Esophagus muscularis mucosa (tissue), 4 donors: ENCODE data around the gene RPL41. TPM values are rescaled to one million over a fixed set of nuclear protein-coding genes. Genes with fewer than 3 reads are reported as not detected.

Experiments used
- DNase-seq: peaks from one replicate; pipeline ENCODE4 v3.0.0-alpha.2; 2017; ENCODE audit errors: extremely low spot score
- H3K27ac ChIP-seq, 4 donors: fragments of 200-600 bp; sonication (generic); replicated peaks in 1 of 4; 1 replicate in 3 of 4; 2 replicates in 1 of 4; pipeline ENCODE4 v1.5.1; 2016 to 2019; ENCODE audit warnings: mild to moderate bottlenecking in 1 of 4
- H3K27me3 ChIP-seq, 4 donors: fragments of 200-600 bp; sonication (generic); one replicate each; pipeline versions ENCODE4 v1.5.1 to v1.6.0; 2016 to 2019
- H3K36me3 ChIP-seq, 4 donors: fragments of 200-600 bp; sonication (generic); one replicate each; pipeline ENCODE4 v1.5.1; 2016 to 2019
- H3K4me1 ChIP-seq, 4 donors: fragments of 200-600 bp; sonication (generic); one replicate each; pipeline ENCODE4 v1.5.1; 2016 to 2019
- H3K4me3 ChIP-seq, 4 donors: fragments of 200-600 bp; sonication (generic); 1 replicate in 2 of 4; 2 replicates in 2 of 4; pipeline ENCODE4 v1.5.1; 2016 to 2019; ENCODE audit warnings: mild to moderate bottlenecking in 4 of 4, moderate library complexity in 1 of 4
- H3K9me3 ChIP-seq, 4 donors: fragments of 200-600 bp; sonication (generic); 1 replicate in 3 of 4; 2 replicates in 1 of 4; pipeline ENCODE4 v1.5.1; 2016 to 2019
- EP300 ChIP-seq: sonication (generic); formaldehyde crosslinking; IDR thresholded peaks from one replicate; pipeline ENCODE4 v1.6.1; 2017; ENCODE audit warnings: antibody characterized with exemption
- POLR2A ChIP-seq: fragments of 450-650 bp; IDR thresholded peaks from one replicate; pipeline ENCODE4 v1.6.1; 2017; ENCODE audit warnings: antibody characterized with exemption, moderate library complexity, mild to moderate bottlenecking, low read depth
- POLR2AphosphoS5 ChIP-seq, 2 donors: sonication (generic); formaldehyde crosslinking; IDR thresholded peaks; one replicate each; pipeline ENCODE4 v1.6.1; 2017; ENCODE audit warnings: antibody characterized with exemption in 2 of 2
- WGBS: methylation state at CpG from one replicate; pipeline ENCODE4 v1.1.5; 2018; 5-methylcytosine and 5-hydroxymethylcytosine counted together
- intact Hi-C: fragments of 100-400 bp; cut with DNase I; formaldehyde crosslinking; loops from one replicate; pipeline ENCODE4 v1.15.1; 2023
- total RNA-seq, 4 donors: library from RNA; depleted of rRNA; stranded (reverse); fragments of >200 nt; gene quantifications; one replicate each; pipeline versions ENCODE4 v1.1.0 to v1.2.1, GENCODE V29; 2016
- TF ChIP-seq, protein P1 (sequence below), 3 experiments: fragments of 200-600 bp in 2 of 3; fragments of 450-650 bp in 1 of 3; sonication (generic) in 2 of 3; IDR thresholded peaks; one replicate each; pipeline ENCODE4 v1.5.1; 2017 to 2019; ENCODE audit warnings: antibody characterized with exemption in 3 of 3, mild to moderate bottlenecking in 2 of 3, moderate library complexity in 1 of 3

The RPL41 gene
- total RNA-seq, 4 donors from 2014 or later: 1,962 to 4,166 (median 3,502) TPM

GRCh38 chr12:56118688-56119357 lies 2.4 kb downstream of the RPL41 start:
- H3K4me3 ChIP-seq: peak overlapping the region; percentile 66 to 86 (median 78)
- TF ChIP-seq, protein P1, sequence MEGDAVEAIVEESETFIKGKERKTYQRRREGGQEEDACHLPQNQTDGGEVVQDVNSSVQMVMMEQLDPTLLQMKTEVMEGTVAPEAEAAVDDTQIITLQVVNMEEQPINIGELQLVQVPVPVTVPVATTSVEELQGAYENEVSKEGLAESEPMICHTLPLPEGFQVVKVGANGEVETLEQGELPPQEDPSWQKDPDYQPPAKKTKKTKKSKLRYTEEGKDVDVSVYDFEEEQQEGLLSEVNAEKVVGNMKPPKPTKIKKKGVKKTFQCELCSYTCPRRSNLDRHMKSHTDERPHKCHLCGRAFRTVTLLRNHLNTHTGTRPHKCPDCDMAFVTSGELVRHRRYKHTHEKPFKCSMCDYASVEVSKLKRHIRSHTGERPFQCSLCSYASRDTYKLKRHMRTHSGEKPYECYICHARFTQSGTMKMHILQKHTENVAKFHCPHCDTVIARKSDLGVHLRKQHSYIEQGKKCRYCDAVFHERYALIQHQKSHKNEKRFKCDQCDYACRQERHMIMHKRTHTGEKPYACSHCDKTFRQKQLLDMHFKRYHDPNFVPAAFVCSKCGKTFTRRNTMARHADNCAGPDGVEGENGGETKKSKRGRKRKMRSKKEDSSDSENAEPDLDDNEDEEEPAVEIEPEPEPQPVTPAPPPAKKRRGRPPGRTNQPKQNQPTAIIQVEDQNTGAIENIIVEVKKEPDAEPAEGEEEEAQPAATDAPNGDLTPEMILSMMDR (IDR thresholded peaks at IDR 0.05): no peak
- TF ChIP-seq POLR2AphosphoS5 (IDR thresholded peaks at IDR 0.05): no peak
- H3K27me3 ChIP-seq: no peaks in the 10 kb centered on the region
- WGBS: 10% methylated on average over 12 of the region's 13 CpGs
- H3K4me1 ChIP-seq: peaks cover 50 to 71% (median 57%) of the 10 kb centered on the region in 4 donors
- DNase-seq: no peak
- peak overlapping the region; percentile 92 to 98 (median 94) for H3K27ac ChIP-seq
- intact Hi-C loops: loop anchor here (2.0 kb wide), 2 partner anchors 70 to 106 kb away; partner anchors contain the start of genes NABP2 and SMARCC2
- H3K36me3 ChIP-seq: peaks cover 11 to 27% (median 22%) of the 10 kb centered on the region in 4 donors
- H3K9me3 ChIP-seq: no peaks in the 10 kb centered on the region

DNA sequence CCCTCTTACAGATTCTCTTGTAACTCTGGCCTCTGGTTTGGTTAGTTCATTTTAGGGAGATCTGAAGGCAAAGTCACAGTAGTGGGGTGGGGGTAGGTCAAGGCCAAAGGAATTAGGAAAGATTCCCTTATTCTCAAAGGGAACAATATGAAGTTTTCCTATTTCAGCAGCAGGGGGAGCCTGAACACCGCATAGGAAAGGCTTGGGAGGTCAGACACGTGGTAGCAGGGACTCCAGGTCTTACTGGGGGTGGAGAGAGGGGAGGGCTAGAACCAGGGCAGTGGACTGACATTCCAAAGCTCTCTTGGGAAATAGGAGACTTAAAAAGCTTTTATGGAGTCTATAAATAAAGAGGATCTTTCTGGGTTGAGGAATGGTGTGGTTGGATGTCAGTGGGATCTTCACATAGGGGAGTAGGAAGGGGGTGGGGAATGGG lies 2.9 kb downstream of the RPL41 start:
- Histone ChIP-seq H3K4me1 (peaks cover 50 to 71% (median 59%) of the 10 kb centered on the region in 4 donors), H3K36me3 (peaks cover 11 to 27% (median 20%) of the 10 kb centered on the region in 4 donors), H3K27ac (peak overlapping the region; percentile 92 to 98 (median 94)), H3K9me3 (no peaks in the 10 kb centered on the region), H3K27me3 (no peaks in the 10 kb centered on the region), H3K4me3 (peak overlapping the region; percentile 66 to 86 (median 78))
- DNase-seq: no peak
- WGBS: 0% methylated on average over 2 of the region's 2 CpGs
- intact Hi-C loops: loop anchor here (2.0 kb wide), 2 partner anchors 69 to 105 kb away; partner anchors contain the start of genes NABP2 and SMARCC2
- TF ChIP-seq, protein P1 (IDR thresholded peaks at IDR 0.05): peak; percentile 77 to 96 (median 80)
- no peak for TF ChIP-seq POLR2A
- TF ChIP-seq POLR2AphosphoS5 (IDR thresholded peaks at IDR 0.05): peak; percentile 67 to 87

DNA sequence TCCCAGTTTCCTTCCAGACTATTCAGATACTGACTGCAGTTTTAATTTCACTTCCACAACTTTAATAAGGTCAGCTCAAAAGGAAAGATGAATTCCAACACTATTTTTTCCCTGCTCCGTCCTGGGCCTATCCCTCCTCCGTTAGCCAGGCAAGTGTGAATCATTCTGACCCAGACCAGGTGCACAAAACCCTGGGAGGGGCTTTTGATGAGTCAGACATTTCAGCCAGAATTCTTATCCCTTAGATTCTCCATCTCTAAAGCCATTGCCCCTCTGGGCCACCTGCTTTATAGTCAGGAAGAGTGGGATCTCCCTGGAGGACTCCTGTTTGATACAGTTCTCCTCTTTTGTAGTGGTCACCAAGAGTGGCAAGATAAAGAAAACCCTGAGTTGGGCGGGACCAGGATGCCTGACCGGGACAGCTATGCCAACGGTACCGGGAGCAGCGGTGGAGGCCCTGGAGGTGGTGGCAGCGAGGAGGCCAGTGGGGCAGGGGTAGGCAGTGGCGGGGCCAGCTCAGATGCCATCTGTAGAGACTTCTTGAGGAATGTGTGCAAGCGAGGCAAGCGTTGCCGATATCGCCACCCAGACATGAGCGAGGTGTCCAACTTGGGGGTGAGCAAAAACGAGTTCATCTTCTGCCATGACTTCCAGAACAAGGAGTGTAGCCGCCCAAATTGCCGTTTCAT lies 3.9 kb downstream of the RPL41 start:
- H3K4me1 ChIP-seq: peaks cover 54 to 76% (median 64%) of the 10 kb centered on the region in 4 donors
- no peak for DNase-seq
- H3K36me3 ChIP-seq: peaks cover 11 to 27% (median 20%) of the 10 kb centered on the region in 4 donors
- no peak for TF ChIP-seq EP300
- TF ChIP-seq POLR2AphosphoS5 (IDR thresholded peaks at IDR 0.05): no peak
- TF ChIP-seq POLR2A: no peak
- TF ChIP-seq, protein P1 (IDR thresholded peaks at IDR 0.05): no peak
- 77% methylated on average over 17 of the region's 17 CpGs for WGBS
- H3K27me3 ChIP-seq: no peaks in the 10 kb centered on the region
- no peak overlapping the region for H3K4me3 ChIP-seq
- H3K27ac ChIP-seq: peak overlapping the region; percentile 92 to 98 (median 94)
- H3K9me3 ChIP-seq: no peaks in the 10 kb centered on the region
- intact Hi-C loops: loop anchor here (10.0 kb wide), 2 partner anchors 344 to 514 kb away; partner anchors contain the start of genes BAZ2A and SPRYD4

GRCh38 chr12:56121204-56121870 lies 4.9 kb downstream of the RPL41 start:
- Histone ChIP-seq H3K27ac (peak overlapping the region; percentile 92 to 98 (median 94)), H3K9me3 (no peaks in the 10 kb centered on the region), H3K36me3 (peaks cover 11 to 27% (median 20%) of the 10 kb centered on the region in 4 donors), H3K4me3 (no peak overlapping the region), H3K27me3 (no peaks in the 10 kb centered on the region), H3K4me1 (peaks cover 60 to 81% (median 69%) of the 10 kb centered on the region in 4 donors)
- intact Hi-C loops: loop anchor here (10.0 kb wide), 2 partner anchors 343 to 513 kb away; partner anchors contain the start of genes BAZ2A and SPRYD4
- no peak for DNase-seq
- TF ChIP-seq, protein P1 (IDR thresholded peaks at IDR 0.05): no peak
- TF ChIP-seq POLR2A (no peak), POLR2AphosphoS5 (IDR thresholded peaks at IDR 0.05) (no peak), EP300 (no peak)
- WGBS: 83% methylated on average over 11 of the region's 11 CpGs
